Measurements from ENCODE around the gene EXD3. TPM values are rescaled to one million over a fixed set of nuclear protein-coding genes. Genes with fewer than 3 reads are reported as not detected.
"Not testable (repeated sequence)": the region's sequence is repeated elsewhere in the genome, so short reads cannot be mapped to it uniquely, and the experiment has no call there.

The EXD3 gene
- 6.8 and 8.0 TPM in 2 replicates for total RNA-seq

- intact Hi-C loops (cut with micrococcal nuclease) = loop anchor here (2.0 to 10.0 kb wide), 3 partner anchors 22 to 112 kb away; no protein-coding TSS in a partner anchor
- H3K27ac Mint-ChIP-seq = peak within 1 kb of the TSS; percentile 49
- peaks cover 10% of the 10 kb centered on the region for H3K4me1 Mint-ChIP-seq (ENCODE audit: low read depth)
- H3K9me3 Mint-ChIP-seq = no peaks in the 10 kb centered on the region
- H3K27me3 Mint-ChIP-seq (ENCODE audit: low read depth) = peaks cover 4% of the 10 kb centered on the region
- no peaks in the 10 kb centered on the region for H3K36me3 Mint-ChIP-seq (ENCODE audit: low read depth)
- peak within 1 kb of the TSS; percentile 88 for H3K4me3 Mint-ChIP-seq (ENCODE audit: low read depth)
- peak; percentile 91 for DNase-seq (ENCODE audit: low spot score)
Observed at GRCh38 chr9:137422604-137423513, at the start of gene EXD3, which contains the start of gene NOXA1. EXD3 (minus strand) TSS chr9:137423162; CDS start chr9:137395357, 27,805 bp downstream. NOXA1 (plus strand) TSS chr9:137423393; CDS start chr9:137423530, 137 bp downstream.

GRCh38 chr9:137470785-137471184 lies 47.8 kb upstream of the EXD3 start:
- DNase-seq (ENCODE audit: low spot score) = no peak

GRCh38 chr9:137467896-137468295 lies 44.9 kb upstream of the EXD3 start:
- Mint-ChIP-seq H3K9me3 (peaks cover 2% of the 10 kb centered on the region), H3K27me3 (ENCODE audit: low read depth) (peaks cover 17% of the 10 kb centered on the region), H3K27ac (no peak overlapping the region), H3K4me1 (ENCODE audit: low read depth) (peaks cover 9% of the 10 kb centered on the region), H3K36me3 (ENCODE audit: low read depth) (peaks cover under 1% of the 10 kb centered on the region), H3K4me3 (ENCODE audit: low read depth) (no peak overlapping the region)
- intact Hi-C loops (cut with micrococcal nuclease) = loop anchor here (10.0 kb wide), 1 partner anchor 137 kb away; the partner anchor contains the start of gene ARRDC1
- no peak for DNase-seq (ENCODE audit: low spot score)

More at GRCh38 chr9:137470785-137471184, 47.8 kb upstream of the EXD3 start:
- Mint-ChIP-seq H3K4me3 (ENCODE audit: low read depth) (no peak overlapping the region), H3K4me1 (ENCODE audit: low read depth) (peaks cover 9% of the 10 kb centered on the region), H3K9me3 (peaks cover 20% of the 10 kb centered on the region), H3K27me3 (ENCODE audit: low read depth) (peaks cover 17% of the 10 kb centered on the region), H3K36me3 (ENCODE audit: low read depth) (peaks cover 5% of the 10 kb centered on the region), H3K27ac (peak overlapping the region; percentile 1)
- intact Hi-C loops (cut with micrococcal nuclease) = no loop called here

GRCh38 chr9:137467161-137467581 lies 44.2 kb upstream of the EXD3 start:
- Mint-ChIP-seq H3K27ac (no peak overlapping the region), H3K4me1 (ENCODE audit: low read depth) (peaks cover 9% of the 10 kb centered on the region), H3K4me3 (ENCODE audit: low read depth) (no peak overlapping the region), H3K27me3 (ENCODE audit: low read depth) (peaks cover 17% of the 10 kb centered on the region), H3K36me3 (ENCODE audit: low read depth) (no peaks in the 10 kb centered on the region), H3K9me3 (no peaks in the 10 kb centered on the region)
- intact Hi-C loops (cut with micrococcal nuclease) = loop anchor here (10.0 kb wide), 1 partner anchor 138 kb away; the partner anchor contains the start of gene ARRDC1
- DNase-seq (ENCODE audit: low spot score) = no peak

- peaks cover 17% of the 10 kb centered on the region for H3K27me3 Mint-ChIP-seq (ENCODE audit: low read depth)
- not testable (repeated sequence) for H3K9me3 Mint-ChIP-seq; H3K36me3 Mint-ChIP-seq (ENCODE audit: low read depth); DNase-seq (ENCODE audit: low spot score); H3K27ac Mint-ChIP-seq; H3K4me3 Mint-ChIP-seq (ENCODE audit: low read depth)
- intact Hi-C loops (cut with micrococcal nuclease) = loop anchor here (10.0 kb wide), 1 partner anchor 138 kb away; the partner anchor contains the start of gene ARRDC1
- peaks cover 10% of the 10 kb centered on the region for H3K4me1 Mint-ChIP-seq (ENCODE audit: low read depth)
Observed at GRCh38 chr9:137466389-137467085, 43.6 kb upstream of the EXD3 start.

- no peak for DNase-seq (ENCODE audit: low spot score)
- no peak overlapping the region for H3K4me3 Mint-ChIP-seq (ENCODE audit: low read depth)
- intact Hi-C loops (cut with micrococcal nuclease) = loop anchor here (10.0 kb wide), 1 partner anchor 139 kb away; the partner anchor contains the start of gene ARRDC1
- H3K4me1 Mint-ChIP-seq (ENCODE audit: low read depth) = peaks cover 11% of the 10 kb centered on the region
- peaks cover 17% of the 10 kb centered on the region for H3K27me3 Mint-ChIP-seq (ENCODE audit: low read depth)
- no peaks in the 10 kb centered on the region for H3K36me3 Mint-ChIP-seq (ENCODE audit: low read depth)
- H3K9me3 Mint-ChIP-seq = no peaks in the 10 kb centered on the region
- no peak overlapping the region for H3K27ac Mint-ChIP-seq
Observed at GRCh38 chr9:137465720-137466388, 42.9 kb upstream of the EXD3 start.

GRCh38 chr9:137465000-137465719 lies 42.2 kb upstream of the EXD3 start:
- no peaks in the 10 kb centered on the region for H3K36me3 Mint-ChIP-seq (ENCODE audit: low read depth)
- H3K4me3 Mint-ChIP-seq (ENCODE audit: low read depth) = no peak overlapping the region
- H3K9me3 Mint-ChIP-seq = no peaks in the 10 kb centered on the region
- peaks cover 6% of the 10 kb centered on the region for H3K4me1 Mint-ChIP-seq (ENCODE audit: low read depth)
- no peak for DNase-seq (ENCODE audit: low spot score)
- no peak overlapping the region for H3K27ac Mint-ChIP-seq
- H3K27me3 Mint-ChIP-seq (ENCODE audit: low read depth) = peaks cover 13% of the 10 kb centered on the region
- intact Hi-C loops (cut with micrococcal nuclease) = loop anchor here (5.0 to 10.0 kb wide), 2 partner anchors 43 to 140 kb away; partner anchors contain the start of genes ARRDC1, EXD3 and NOXA1

GRCh38 chr9:137464291-137464999 lies 41.5 kb upstream of the EXD3 start:
- intact Hi-C loops (cut with micrococcal nuclease) = loop anchor here (5.0 to 10.0 kb wide), 2 partner anchors 42 to 140 kb away; partner anchors contain the start of genes ARRDC1, EXD3 and NOXA1
- no peak for DNase-seq (ENCODE audit: low spot score)
- Mint-ChIP-seq H3K4me1 (ENCODE audit: low read depth) (peaks cover 8% of the 10 kb centered on the region), H3K27ac (no peak overlapping the region), H3K36me3 (ENCODE audit: low read depth) (no peaks in the 10 kb centered on the region), H3K27me3 (ENCODE audit: low read depth) (peaks cover 9% of the 10 kb centered on the region), H3K4me3 (ENCODE audit: low read depth) (no peak overlapping the region), H3K9me3 (no peaks in the 10 kb centered on the region)

- Mint-ChIP-seq H3K27me3 (ENCODE audit: low read depth) (peaks cover 5% of the 10 kb centered on the region), H3K9me3 (no peaks in the 10 kb centered on the region), H3K27ac (no peak overlapping the region), H3K4me1 (ENCODE audit: low read depth) (peaks cover 5% of the 10 kb centered on the region), H3K36me3 (ENCODE audit: low read depth) (no peaks in the 10 kb centered on the region), H3K4me3 (ENCODE audit: low read depth) (no peak overlapping the region)
- intact Hi-C loops (cut with micrococcal nuclease) = loop anchor here (5.0 to 10.0 kb wide), 2 partner anchors 42 to 141 kb away; partner anchors contain the start of genes ARRDC1, EXD3 and NOXA1
- DNase-seq (ENCODE audit: low spot score) = no peak
Observed at GRCh38 chr9:137463931-137464290, 40.9 kb upstream of the EXD3 start.

- no peak overlapping the region for H3K27ac Mint-ChIP-seq
- no peaks in the 10 kb centered on the region for H3K36me3 Mint-ChIP-seq (ENCODE audit: low read depth)
- intact Hi-C loops (cut with micrococcal nuclease) = loop anchor here (5.0 to 10.0 kb wide), 2 partner anchors 41 to 142 kb away; partner anchors contain the start of genes ARRDC1, EXD3 and NOXA1
- peaks cover 2% of the 10 kb centered on the region for H3K27me3 Mint-ChIP-seq (ENCODE audit: low read depth)
- H3K9me3 Mint-ChIP-seq = no peaks in the 10 kb centered on the region
- H3K4me1 Mint-ChIP-seq (ENCODE audit: low read depth) = peaks cover 5% of the 10 kb centered on the region
- DNase-seq (ENCODE audit: low spot score) = no peak
- peak overlapping the region; percentile 49 for H3K4me3 Mint-ChIP-seq (ENCODE audit: low read depth)
Observed at GRCh38 chr9:137462986-137463930, 40.3 kb upstream of the EXD3 start.

Measured in activated T-helper 2 cell treated with anti-CD3 and anti-CD28 coated beads, Interferon-gamma antibody, Interleukin-2, Interleukin-4, amounts not matched to agents 10 μg/mL and 5 μg/mL and 100 μg/mL, durations not matched to agents 14 hours and 24 hours and 36 hours (primary cell).